Measurements from ENCODE around the gene RASSF7.

The RASSF7 gene

DNA sequence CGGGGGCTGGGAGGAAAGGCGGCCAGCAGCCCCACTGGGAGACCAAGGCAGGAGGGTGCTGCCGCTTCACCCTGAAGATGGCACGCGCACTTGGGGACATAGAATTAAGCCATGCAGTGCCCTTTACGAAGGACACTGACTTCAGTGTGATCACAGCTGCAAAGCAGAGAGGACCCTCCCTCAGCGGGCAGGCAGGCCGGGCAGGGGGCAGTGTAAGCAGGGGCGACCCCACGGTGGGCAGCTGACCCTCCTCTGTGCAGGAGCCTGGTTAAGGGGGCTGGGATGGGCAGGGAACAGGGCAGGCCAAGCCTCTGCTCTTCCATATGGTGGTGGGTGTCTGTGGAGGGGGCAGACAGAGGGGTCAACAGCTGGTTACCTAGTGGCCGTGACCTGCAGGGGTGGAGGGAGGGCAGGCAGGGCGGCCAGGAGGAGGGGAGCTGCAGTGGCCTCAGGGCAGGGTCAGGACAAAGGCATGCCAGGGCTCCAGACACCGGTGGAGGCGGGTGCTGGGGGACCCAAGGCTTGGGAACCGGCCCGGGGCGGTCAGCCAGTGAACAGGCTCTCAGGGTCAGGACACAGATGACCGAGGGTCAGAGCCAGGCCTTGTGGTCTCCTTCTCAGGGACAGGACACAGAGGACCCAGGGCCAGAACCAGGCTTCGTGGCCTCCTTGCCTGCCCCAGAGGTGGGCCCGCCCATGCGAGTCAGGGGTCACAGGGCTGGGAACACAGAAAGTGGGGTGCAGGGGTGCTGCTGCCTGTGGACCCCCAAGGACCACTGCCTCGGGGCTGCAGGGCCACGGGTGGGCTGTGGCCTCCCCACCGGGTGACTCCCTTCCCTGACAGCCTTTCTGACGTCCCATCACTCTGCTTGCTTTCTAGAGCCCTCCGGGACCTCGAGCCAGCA, 7.4 kb upstream of the RASSF7 start:
- intact Hi-C loops (cut with DNase I; ENCODE audit: low total_unique reads): no loop called here
- Histone ChIP-seq H3K27me3 (peaks cover 13 to 92% of the 10 kb centered on the region in 2 donors), H3K4me1 (peaks cover 0 to 23% (median 18%) of the 10 kb centered on the region in 4 donors), H3K4me3 (no peak overlapping the region), H3K36me3 (no peaks in the 10 kb centered on the region), H3K9me3 (no peaks in the 10 kb centered on the region), H3K27ac (no peak overlapping the region)
- DNase-seq: no peak
- TF ChIP-seq, protein P1, sequence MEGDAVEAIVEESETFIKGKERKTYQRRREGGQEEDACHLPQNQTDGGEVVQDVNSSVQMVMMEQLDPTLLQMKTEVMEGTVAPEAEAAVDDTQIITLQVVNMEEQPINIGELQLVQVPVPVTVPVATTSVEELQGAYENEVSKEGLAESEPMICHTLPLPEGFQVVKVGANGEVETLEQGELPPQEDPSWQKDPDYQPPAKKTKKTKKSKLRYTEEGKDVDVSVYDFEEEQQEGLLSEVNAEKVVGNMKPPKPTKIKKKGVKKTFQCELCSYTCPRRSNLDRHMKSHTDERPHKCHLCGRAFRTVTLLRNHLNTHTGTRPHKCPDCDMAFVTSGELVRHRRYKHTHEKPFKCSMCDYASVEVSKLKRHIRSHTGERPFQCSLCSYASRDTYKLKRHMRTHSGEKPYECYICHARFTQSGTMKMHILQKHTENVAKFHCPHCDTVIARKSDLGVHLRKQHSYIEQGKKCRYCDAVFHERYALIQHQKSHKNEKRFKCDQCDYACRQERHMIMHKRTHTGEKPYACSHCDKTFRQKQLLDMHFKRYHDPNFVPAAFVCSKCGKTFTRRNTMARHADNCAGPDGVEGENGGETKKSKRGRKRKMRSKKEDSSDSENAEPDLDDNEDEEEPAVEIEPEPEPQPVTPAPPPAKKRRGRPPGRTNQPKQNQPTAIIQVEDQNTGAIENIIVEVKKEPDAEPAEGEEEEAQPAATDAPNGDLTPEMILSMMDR (IDR thresholded peaks at IDR 0.05): no peak

DNA sequence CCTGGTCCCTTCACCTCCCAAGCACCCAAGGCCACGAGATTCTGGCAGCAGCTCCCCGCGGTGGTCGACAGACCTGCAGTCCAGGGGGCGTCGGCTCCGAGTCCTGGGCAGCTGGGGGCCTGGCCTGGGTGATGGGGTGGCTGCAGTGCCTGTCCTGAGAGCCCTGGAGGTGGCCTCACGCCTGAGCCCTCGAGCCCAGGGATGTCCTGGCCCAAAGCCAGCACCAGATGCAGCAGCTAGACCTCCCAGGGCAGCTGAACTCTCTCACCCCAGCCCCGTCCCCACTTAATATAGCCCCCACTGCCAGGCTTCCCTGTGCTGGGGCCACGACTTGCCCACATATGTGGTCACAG, 6.8 kb upstream of the RASSF7 start:
- peaks cover 13 to 99% of the 10 kb centered on the region in 2 donors for H3K27me3 ChIP-seq
- intact Hi-C loops (cut with DNase I; ENCODE audit: low total_unique reads): loop anchor here (2.0 kb wide), 1 partner anchor 175 kb away; no protein-coding TSS in a partner anchor

DNA sequence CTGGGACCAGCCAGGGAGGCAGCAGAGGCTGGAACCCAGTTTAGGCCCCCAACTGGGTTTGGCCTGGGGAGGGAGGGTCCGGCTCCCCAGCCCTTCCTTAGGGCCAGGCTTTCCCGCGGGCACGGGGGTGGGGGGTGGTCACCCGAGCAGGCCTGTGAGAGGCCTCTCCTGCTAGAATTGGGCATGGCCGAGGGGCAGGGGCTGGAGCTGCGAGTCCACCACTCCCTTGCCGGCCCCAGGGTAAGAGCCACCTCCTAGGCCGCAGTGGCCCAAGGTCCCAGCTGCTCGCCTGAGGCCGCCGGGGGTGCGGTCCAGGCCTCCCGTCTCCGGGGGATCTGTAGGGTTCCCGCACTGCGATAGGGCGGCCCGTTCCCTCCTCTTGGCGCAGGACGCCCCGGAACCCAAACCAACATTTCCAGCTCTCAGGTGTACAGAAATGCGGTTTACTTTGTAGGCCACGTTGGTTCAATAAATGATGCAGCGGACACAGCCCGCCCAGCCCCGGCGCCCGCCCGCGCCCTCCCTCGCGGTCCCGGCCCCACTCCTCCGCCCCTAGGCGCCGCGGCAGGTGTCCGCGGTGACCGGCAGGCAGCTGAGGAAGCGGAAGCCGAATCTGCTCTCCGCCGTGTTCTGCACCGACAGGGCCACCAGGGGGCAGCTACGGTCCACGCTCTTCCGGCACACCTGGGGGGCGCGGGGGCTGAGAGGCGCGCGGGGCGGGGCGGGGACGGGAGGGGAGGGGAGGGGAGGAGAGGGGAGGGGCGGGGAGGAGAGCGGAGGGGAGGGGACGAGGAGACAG, 6.1 kb upstream of the RASSF7 start:
- Histone ChIP-seq H3K4me3 (peak overlapping the region in 1 of 2 donors; percentile 35), H3K36me3 (no peaks in the 10 kb centered on the region), H3K27ac (no peak overlapping the region), H3K4me1 (peaks cover 0 to 23% (median 18%) of the 10 kb centered on the region in 4 donors), H3K9me3 (no peaks in the 10 kb centered on the region), H3K27me3 (peaks cover 13 to 100% of the 10 kb centered on the region in 2 donors)
- no peak for DNase-seq
- TF ChIP-seq, protein P1 (IDR thresholded peaks at IDR 0.05): peak; percentile 47 to 54
- intact Hi-C loops (cut with DNase I; ENCODE audit: low total_unique reads): loop anchor here (2.0 kb wide), 1 partner anchor 174 kb away; no protein-coding TSS in a partner anchor

More for the DNA sequence above, 6.8 kb upstream of the RASSF7 start:
- no peak for DNase-seq
- Histone ChIP-seq H3K27ac (no peak overlapping the region), H3K4me3 (no peak overlapping the region), H3K4me1 (peaks cover 0 to 23% (median 18%) of the 10 kb centered on the region in 4 donors), H3K9me3 (no peaks in the 10 kb centered on the region), H3K36me3 (no peaks in the 10 kb centered on the region)
- TF ChIP-seq, protein P1 (IDR thresholded peaks at IDR 0.05): no peak

DNA sequence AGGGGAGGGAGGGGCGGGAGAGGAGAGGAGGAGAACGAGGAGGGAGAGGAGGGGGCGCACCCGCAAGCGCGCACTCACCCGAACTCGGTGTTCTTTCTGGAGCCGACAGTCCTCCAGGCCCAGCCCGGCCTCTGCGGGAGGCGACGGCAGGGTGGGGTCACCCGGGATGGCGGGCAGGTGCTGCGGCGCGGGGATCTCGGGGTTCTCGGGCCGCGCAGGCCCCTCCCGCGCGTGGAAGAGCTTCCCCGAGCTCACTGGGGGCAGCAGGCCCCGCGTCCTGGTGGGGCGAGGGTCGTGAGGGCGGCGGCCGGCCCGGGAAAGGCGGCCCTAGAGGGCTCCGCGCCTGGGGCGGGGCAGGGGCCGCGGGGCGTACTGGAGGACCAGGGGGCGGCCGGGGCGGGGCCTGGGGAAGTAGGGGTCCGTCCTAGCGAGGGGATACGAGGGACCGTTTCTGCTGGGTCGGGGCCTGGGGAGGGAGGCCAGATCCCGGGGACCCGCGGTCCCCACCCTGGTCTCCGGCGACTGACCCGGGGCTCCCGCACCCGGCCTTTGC, 5.5 kb upstream of the RASSF7 start:
- no peak overlapping the region for H3K27ac ChIP-seq
- no peak for DNase-seq
- TF ChIP-seq, protein P1 (IDR thresholded peaks at IDR 0.05): peak in 1 of 2 experiments; percentile 11
- no peaks in the 10 kb centered on the region for H3K9me3 ChIP-seq
- peak overlapping the region in 1 of 2 donors; percentile 35 for H3K4me3 ChIP-seq
- H3K4me1 ChIP-seq: peaks cover 0 to 29% (median 22%) of the 10 kb centered on the region in 4 donors
- intact Hi-C loops (cut with DNase I; ENCODE audit: low total_unique reads): loop anchor here (2.0 kb wide), 1 partner anchor 173 kb away; no protein-coding TSS in a partner anchor
- H3K27me3 ChIP-seq: peaks cover 13 to 94% of the 10 kb centered on the region in 2 donors
- H3K36me3 ChIP-seq: no peaks in the 10 kb centered on the region
